Kidney (tissue), 14 donors: ENCODE data around the gene PDCD11. TPM values are rescaled to one million over a fixed set of nuclear protein-coding genes. Genes with fewer than 3 reads are reported as not detected.
"Not testable (repeated sequence)": the region's sequence is repeated elsewhere in the genome, so short reads cannot be mapped to it uniquely, and the experiment has no call there.

Experiments
- DNase-seq, 5 donors: peaks; one replicate each; pipeline ENCODE4 v3.0.0-alpha.2; 2013 to 2020
- FAIRE-seq: peaks from 2 replicates; lab custom pipeline; 2012; peaks lifted over from hg19 to GRCh38; lab: Jason Lieb, UNC
- H3K27ac ChIP-seq, 2 donors: one replicate each; pipeline ENCODE4 v1.7.0; 2013; ENCODE audit warnings: low read depth in 2 of 2, low read length in 2 of 2, inconsistent platforms in 1 of 2
- H3K27me3 ChIP-seq: one replicate; pipeline ENCODE4 v1.7.1; 2013; ENCODE audit warnings: low read length, inconsistent platforms; ENCODE audit not compliant: control insufficient read depth, insufficient read depth
- H3K36me3 ChIP-seq, 3 donors: one replicate each; pipeline versions ENCODE4 v1.7.0 to v1.7.1; 2013; ENCODE audit warnings: low read length in 3 of 3, control low read depth in 1 of 3, inconsistent platforms in 1 of 3; ENCODE audit not compliant: insufficient read depth in 3 of 3, control insufficient read depth in 2 of 3
- H3K4me1 ChIP-seq, 3 donors: one replicate each; pipeline versions ENCODE4 v1.7.0 to v1.7.1; 2013; ENCODE audit warnings: low read length in 3 of 3, inconsistent platforms in 1 of 3, low read depth in 1 of 3; ENCODE audit not compliant: control insufficient read depth in 2 of 3, insufficient read depth in 2 of 3
- H3K4me3 ChIP-seq, 3 donors: one replicate each; pipeline versions ENCODE4 v1.7.0 to v1.8.1; 2013; ENCODE audit warnings: low read length in 3 of 3, control low read depth in 1 of 3, inconsistent platforms in 1 of 3
- H3K9ac ChIP-seq, 3 donors: one replicate each; pipeline versions ENCODE4 v1.7.0 to v1.7.1; 2013; ENCODE audit warnings: low read length in 3 of 3, control low read depth in 1 of 3, inconsistent platforms in 1 of 3
- H3K9me3 ChIP-seq, 3 donors: one replicate each; pipeline versions ENCODE4 v1.7.0 to v1.7.1; 2013; ENCODE audit warnings: low read length in 3 of 3, control low read depth in 1 of 3, inconsistent platforms in 1 of 3; ENCODE audit not compliant: control insufficient read depth in 2 of 3, insufficient read depth in 1 of 3
- CTCF ChIP-seq: IDR thresholded peaks from 3 replicates; pipeline ENCODE4 v1.5.1; 2012; ENCODE audit warnings: mild to moderate bottlenecking, moderate library complexity, borderline replicate concordance; ENCODE audit not compliant: insufficient read depth; ENCODE audit errors: extremely low read depth
- intact Hi-C: fragments of 100-400 bp; cut with DNase I; formaldehyde crosslinking; loops from one replicate; pipeline ENCODE4 v1.11.1; 2022
- polyA plus RNA-seq: library from polyadenylated mRNA; stranded (reverse); fragments of 350-450 nt; fragmentation: Illumina TruSeq; extraction: RNeasy Lipid Tissue Mini Kit (QIAGEN cat#74804); gene quantifications from one replicate; pipeline ENCODE4 v1.2.3, GENCODE V29; 2014; ENCODE audit warnings: low read depth, low replicate concordance; ENCODE audit not compliant: insufficient read depth
- total RNA-seq: library from RNA; stranded (reverse); fragmentation: NEBNext Ultra II Directional; extraction: Animal tissue kit (Norgen Biotek cat#: 25700); gene quantifications from one replicate; pipeline ENCODE4 v1.2.1, GENCODE V29; 2021
- donor health status: control.
- donor health status: control.
- donor health status: control.
- donor health status: control.
- donor health status: control.
- donor health status: DM: yes; HTN: yes; CAD: no.
- donor health status: Normal renal cell carcinoma (clear cell type).

The PDCD11 gene
- total and polyA plus RNA-seq, 2 donors from 2014 or later = 8.7 to 24.9 TPM

GRCh38 chr10:103415581-103415980 lies 19.2 kb downstream of the PDCD11 start:
- no peak for TF ChIP-seq CTCF
- H3K27me3 ChIP-seq = no peaks in the 10 kb centered on the region
- no peak for DNase-seq
- H3K9me3 ChIP-seq = no peaks in the 10 kb centered on the region
- intact Hi-C loops = loop anchor here (5.0 kb wide), 1 partner anchor 72 kb away; no protein-coding TSS in a partner anchor
- FAIRE-seq = no peak
- no peaks in the 10 kb centered on the region for H3K4me1 ChIP-seq
- H3K9ac ChIP-seq = no peak overlapping the region
- no peak overlapping the region for H3K4me3 ChIP-seq
- H3K36me3 ChIP-seq = peaks cover 31 to 56% (median 56%) of the 10 kb centered on the region in 3 donors
- H3K27ac ChIP-seq = no peak overlapping the region

GRCh38 chr10:103416436-103417147 lies 20.2 kb downstream of the PDCD11 start:
- Histone ChIP-seq H3K4me3 (no peak overlapping the region), H3K27ac (no peak overlapping the region), H3K36me3 (peaks cover 31 to 59% (median 56%) of the 10 kb centered on the region in 3 donors), H3K27me3 (no peaks in the 10 kb centered on the region), H3K9ac (no peak overlapping the region), H3K4me1 (no peaks in the 10 kb centered on the region), H3K9me3 (no peaks in the 10 kb centered on the region)
- DNase-seq = peak in 4 of 5 donors; percentile 56 to 87 (median 66)
- TF ChIP-seq CTCF = peak; percentile 66
- intact Hi-C loops = loop anchor here (5.0 kb wide), 1 partner anchor 71 kb away; no protein-coding TSS in a partner anchor
- no peak for FAIRE-seq

- not testable (repeated sequence) for H3K9me3 ChIP-seq, H3K4me1 ChIP-seq, H3K4me3 ChIP-seq, FAIRE-seq, H3K9ac ChIP-seq, DNase-seq, H3K27ac ChIP-seq, H3K27me3 ChIP-seq
- intact Hi-C loops = loop anchor here (5.0 kb wide), 1 partner anchor 70 kb away; no protein-coding TSS in a partner anchor
- H3K36me3 ChIP-seq = peaks cover 31 to 59% (median 56%) of the 10 kb centered on the region in 3 donors
Observed at GRCh38 chr10:103417148-103417469, 20.7 kb downstream of the PDCD11 start.

- intact Hi-C loops = loop anchor here (5.0 kb wide), 1 partner anchor 70 kb away; no protein-coding TSS in a partner anchor
- no peak overlapping the region for H3K27ac ChIP-seq
- no peaks in the 10 kb centered on the region for H3K9me3 ChIP-seq
- peaks cover 29 to 59% (median 56%) of the 10 kb centered on the region in 3 donors for H3K36me3 ChIP-seq
- no peaks in the 10 kb centered on the region for H3K27me3 ChIP-seq
- DNase-seq = no peak
- H3K9ac ChIP-seq = no peak overlapping the region
- FAIRE-seq = no peak
- no peaks in the 10 kb centered on the region for H3K4me1 ChIP-seq
- H3K4me3 ChIP-seq = no peak overlapping the region
- TF ChIP-seq CTCF = no peak
Observed at GRCh38 chr10:103417601-103418000, 21.2 kb downstream of the PDCD11 start.
